Ascending aorta (tissue), 2 donors: ENCODE results near the gene MCRS1. TPM values are rescaled to one million over a fixed set of nuclear protein-coding genes. Genes with fewer than 3 reads are reported as not detected.
A peak's percentile ranks its signal among the peaks of the same experiment; 100 is the strongest.

Source experiments
- DNase-seq, 2 donors: peaks; one replicate each; pipeline ENCODE4 v3.0.0-alpha.2; 2019; ENCODE audit warnings: low spot score in 2 of 2
- H3K27ac ChIP-seq, 2 donors: fragments of 200-600 bp; sonication (generic); one replicate each; pipeline ENCODE4 v1.5.1; 2016 to 2017; ENCODE audit warnings: mild to moderate bottlenecking in 1 of 2
- H3K27me3 ChIP-seq: fragments of 200-600 bp; sonication (generic); one replicate; pipeline ENCODE4 v1.5.1; 2017
- H3K36me3 ChIP-seq, 2 donors: fragments of 200-600 bp; sonication (generic); one replicate each; pipeline ENCODE4 v1.5.1; 2016
- H3K4me1 ChIP-seq, 2 donors: fragments of 200-600 bp; sonication (generic); one replicate each; pipeline ENCODE4 v1.5.1; 2016 to 2017; ENCODE audit warnings: mild to moderate bottlenecking in 1 of 2
- H3K4me3 ChIP-seq, 2 donors: fragments of 200-600 bp; sonication (generic); one replicate each; pipeline ENCODE4 v1.5.1; 2016 to 2017; ENCODE audit warnings: mild to moderate bottlenecking in 1 of 2
- H3K9me3 ChIP-seq, 2 donors: fragments of 200-600 bp; sonication (generic); one replicate each; pipeline ENCODE4 v1.5.1; 2016
- CTCF ChIP-seq, 3 experiments: fragments of 200-600 bp in 2 of 3; fragments of 450-650 bp in 1 of 3; sonication (generic) in 2 of 3; IDR thresholded peaks; one replicate each; pipeline ENCODE4 v1.5.1; 2016 to 2019; ENCODE audit warnings: antibody characterized with exemption in 3 of 3, mild to moderate bottlenecking in 1 of 3, moderate library complexity in 1 of 3
- intact Hi-C: fragments of 100-400 bp; cut with DNase I; formaldehyde crosslinking; loops from one replicate; pipeline ENCODE4 v1.15.1; 2023
- total RNA-seq: library from RNA; depleted of rRNA; stranded (reverse); fragments of >200 nt; gene quantifications from one replicate; pipeline ENCODE4 v1.1.0, GENCODE V29; 2016

The MCRS1 gene
- total RNA-seq, 1 donor from 2014 or later = 66.8 TPM

- Histone ChIP-seq H3K4me3 (no peak overlapping the region), H3K36me3 (no peaks in the 10 kb centered on the region), H3K27me3 (peaks cover 3% of the 10 kb centered on the region), H3K9me3 (no peaks in the 10 kb centered on the region), H3K4me1 (peaks cover 0 to 4% of the 10 kb centered on the region in 2 donors), H3K27ac (no peak overlapping the region)
- intact Hi-C loops = no loop called here
- no peak for TF ChIP-seq CTCF (IDR thresholded peaks at IDR 0.05)
- no peak for DNase-seq
These were observed 24.6 kb downstream of the MCRS1 start for GRCh38 chr12:49543221-49543913.

- Histone ChIP-seq H3K4me1 (peaks cover 0 to 6% of the 10 kb centered on the region in 2 donors), H3K4me3 (no peak overlapping the region), H3K36me3 (no peaks in the 10 kb centered on the region), H3K9me3 (no peaks in the 10 kb centered on the region), H3K27me3 (peaks cover 5% of the 10 kb centered on the region), H3K27ac (no peak overlapping the region)
- peak in 1 of 2 donors; percentile 41 for DNase-seq
- TF ChIP-seq CTCF (IDR thresholded peaks at IDR 0.05) = no peak
- intact Hi-C loops = no loop called here
These were observed 25.3 kb downstream of the MCRS1 start for GRCh38 chr12:49542592-49543160.

GRCh38 chr12:49541911-49542505 is 25.9 kb downstream of the MCRS1 start:
- no peak for TF ChIP-seq CTCF (IDR thresholded peaks at IDR 0.05)
- Histone ChIP-seq H3K4me3 (no peak overlapping the region), H3K36me3 (no peaks in the 10 kb centered on the region), H3K9me3 (no peaks in the 10 kb centered on the region), H3K4me1 (peaks cover 0 to 9% of the 10 kb centered on the region in 2 donors), H3K27ac (no peak overlapping the region), H3K27me3 (peaks cover 5% of the 10 kb centered on the region)
- peak in 1 of 2 donors; percentile 52 for DNase-seq
- intact Hi-C loops = no loop called here

- no peak for TF ChIP-seq CTCF (IDR thresholded peaks at IDR 0.05)
- Histone ChIP-seq H3K36me3 (no peaks in the 10 kb centered on the region), H3K27me3 (peaks cover 5% of the 10 kb centered on the region), H3K27ac (no peak overlapping the region), H3K4me3 (no peak overlapping the region), H3K4me1 (peaks cover 0 to 9% of the 10 kb centered on the region in 2 donors), H3K9me3 (no peaks in the 10 kb centered on the region)
- DNase-seq = peak in 1 of 2 donors; percentile 52
- intact Hi-C loops = no loop called here
These were observed 26.6 kb downstream of the MCRS1 start for GRCh38 chr12:49541140-49541861.

- Histone ChIP-seq H3K4me3 (no peak overlapping the region), H3K9me3 (no peaks in the 10 kb centered on the region), H3K27ac (no peak overlapping the region), H3K4me1 (peaks cover 0 to 9% of the 10 kb centered on the region in 2 donors), H3K27me3 (peaks cover 5% of the 10 kb centered on the region), H3K36me3 (no peaks in the 10 kb centered on the region)
- no peak for TF ChIP-seq CTCF (IDR thresholded peaks at IDR 0.05)
- intact Hi-C loops = no loop called here
- peak in 1 of 2 donors; percentile 61 for DNase-seq
These were observed 27.5 kb downstream of the MCRS1 start for GRCh38 chr12:49540229-49541139.
